Psoas muscle (tissue), 8 donors: ENCODE measurements around the gene LPP. TPM values are rescaled to one million over a fixed set of nuclear protein-coding genes. Genes with fewer than 3 reads are reported as not detected.

Source experiments
- ATAC-seq, 4 donors: fragments of 200-7000 bp; cut with Tn5 transposase; one replicate each; pipeline ENCODE4 v1.9.1; 2020; ENCODE audit warnings: moderate library complexity in 3 of 4, mild to moderate bottlenecking in 2 of 4
- DNase-seq, 2 donors: peaks; one replicate each; pipeline ENCODE4 v3.0.0-alpha.2; 2020
- H3K27ac ChIP-seq: fragments of 200-600 bp; one replicate; pipeline ENCODE4 v1.8.0; 2022
- H3K27me3 ChIP-seq, 3 donors: fragments of 200-600 bp in 1 of 3; one replicate each; pipeline versions ENCODE4 v1.6.1 to v1.8.0; 2013 to 2022; ENCODE audit warnings: low read length in 2 of 3, mild to moderate bottlenecking in 2 of 3, moderate library complexity in 1 of 3; ENCODE audit not compliant: insufficient read depth in 3 of 3
- H3K36me3 ChIP-seq, 2 donors: fragments of 200-600 bp in 1 of 2; one replicate each; pipeline versions ENCODE4 v1.6.1 to v1.8.0; 2013 to 2022; ENCODE audit warnings: low read depth in 1 of 2, mild to moderate bottlenecking in 1 of 2, moderate library complexity in 1 of 2; ENCODE audit not compliant: insufficient read depth in 1 of 2
- H3K4me1 ChIP-seq: fragments of 200-600 bp; one replicate; pipeline ENCODE4 v1.8.0; 2022
- H3K4me3 ChIP-seq: fragments of 200-600 bp; one replicate; pipeline ENCODE4 v1.8.0; 2022; ENCODE audit warnings: mild to moderate bottlenecking
- H3K9me3 ChIP-seq: fragments of 200-600 bp; one replicate; pipeline ENCODE4 v1.8.0; 2022
- whole genome bisulfite sequencing, 3 donors: extraction: QIAGEN DNeasy Blood & Tissue Kit; methylation state at CpG; one replicate each; pipeline versions ENCODE4 v1.1.6 to v1.1.7; 2013; 5-methylcytosine and 5-hydroxymethylcytosine counted together
- intact Hi-C, 2 donors: fragments of 100-400 bp; cut with DNase I; formaldehyde crosslinking; loops; one replicate each; pipeline versions ENCODE4 v1.11.0 to v1.14.2; 2022
- polyA plus RNA-seq, 3 donors: library from polyadenylated mRNA; stranded (reverse); fragments of 200-250 nt; gene quantifications; one replicate each; pipeline ENCODE4 v1.2.3, GENCODE V29; 2013
- total RNA-seq, 4 donors: library from RNA; stranded (reverse); fragmentation: NEBNext Ultra II Directional in 2 of 4; extraction: Animal tissue kit (Norgen Biotek cat#: 25700) in 2 of 4; gene quantifications; one replicate each; pipeline versions ENCODE4 v1.2.1 to v1.2.4, GENCODE V29; 2021 to 2023
- TF ChIP-seq, protein P1 (sequence below): fragments of 200-600 bp; IDR thresholded peaks from one replicate; pipeline ENCODE4 v1.8.0; 2022; ENCODE audit warnings: antibody characterized with exemption
- donor health status: healthy with polysubstance abuse.
- donor health status: DM: no; HTN: no; CAD: no; lungs with moderate emphysema.
- donor health status: Bipolar disorder and iron deficiency.
- donor health status: healthy.
- donor health status: DM: yes; HTN: yes; CAD: no.
- donor health status: DM: no; HTN: no; CAD: no.
- donor health status: DM: no; HTN: no; CAD: no.
- donor health status: DM: yes; HTN: yes; CAD: no.

Gene LPP
- total and polyA plus RNA-seq, 7 donors, result 2.6 to 80.3 (median 42.8) TPM

DNA sequence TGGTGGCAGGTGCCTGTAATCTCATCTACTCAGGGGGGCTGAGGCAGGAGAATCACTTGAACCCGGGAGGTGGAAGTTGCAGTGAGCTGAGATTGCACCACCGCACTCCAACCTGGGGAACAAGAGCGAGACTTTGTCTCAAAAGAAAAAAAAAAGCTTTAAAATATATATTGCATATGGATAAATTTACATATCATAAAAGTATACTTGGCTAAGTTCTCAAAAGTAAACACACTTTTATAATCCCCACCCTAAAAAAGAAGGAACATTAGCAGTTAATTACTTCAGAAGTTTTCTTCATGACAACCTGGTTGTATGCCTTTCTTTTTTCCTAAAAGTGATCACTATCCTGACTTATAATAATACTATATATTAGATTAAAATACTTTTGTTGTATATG, 648.7 kb downstream of the LPP start:
- no peaks in the 10 kb centered on the region for H3K27me3 ChIP-seq
- intact Hi-C loops, result no loop called here
- ATAC-seq, result no peak
- no peak for DNase-seq
- no peak overlapping the region for H3K4me3 ChIP-seq
- 81 to 97% (median 96%) methylated on average over 3 of the region's 3 CpGs for WGBS, 3 donors
- H3K4me1 ChIP-seq, result peaks cover 9% of the 10 kb centered on the region
- no peak overlapping the region for H3K27ac ChIP-seq
- peaks cover 6% of the 10 kb centered on the region for H3K9me3 ChIP-seq
- no peaks in the 10 kb centered on the region for H3K36me3 ChIP-seq
- TF ChIP-seq, protein P1, sequence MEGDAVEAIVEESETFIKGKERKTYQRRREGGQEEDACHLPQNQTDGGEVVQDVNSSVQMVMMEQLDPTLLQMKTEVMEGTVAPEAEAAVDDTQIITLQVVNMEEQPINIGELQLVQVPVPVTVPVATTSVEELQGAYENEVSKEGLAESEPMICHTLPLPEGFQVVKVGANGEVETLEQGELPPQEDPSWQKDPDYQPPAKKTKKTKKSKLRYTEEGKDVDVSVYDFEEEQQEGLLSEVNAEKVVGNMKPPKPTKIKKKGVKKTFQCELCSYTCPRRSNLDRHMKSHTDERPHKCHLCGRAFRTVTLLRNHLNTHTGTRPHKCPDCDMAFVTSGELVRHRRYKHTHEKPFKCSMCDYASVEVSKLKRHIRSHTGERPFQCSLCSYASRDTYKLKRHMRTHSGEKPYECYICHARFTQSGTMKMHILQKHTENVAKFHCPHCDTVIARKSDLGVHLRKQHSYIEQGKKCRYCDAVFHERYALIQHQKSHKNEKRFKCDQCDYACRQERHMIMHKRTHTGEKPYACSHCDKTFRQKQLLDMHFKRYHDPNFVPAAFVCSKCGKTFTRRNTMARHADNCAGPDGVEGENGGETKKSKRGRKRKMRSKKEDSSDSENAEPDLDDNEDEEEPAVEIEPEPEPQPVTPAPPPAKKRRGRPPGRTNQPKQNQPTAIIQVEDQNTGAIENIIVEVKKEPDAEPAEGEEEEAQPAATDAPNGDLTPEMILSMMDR, result no peak

DNA sequence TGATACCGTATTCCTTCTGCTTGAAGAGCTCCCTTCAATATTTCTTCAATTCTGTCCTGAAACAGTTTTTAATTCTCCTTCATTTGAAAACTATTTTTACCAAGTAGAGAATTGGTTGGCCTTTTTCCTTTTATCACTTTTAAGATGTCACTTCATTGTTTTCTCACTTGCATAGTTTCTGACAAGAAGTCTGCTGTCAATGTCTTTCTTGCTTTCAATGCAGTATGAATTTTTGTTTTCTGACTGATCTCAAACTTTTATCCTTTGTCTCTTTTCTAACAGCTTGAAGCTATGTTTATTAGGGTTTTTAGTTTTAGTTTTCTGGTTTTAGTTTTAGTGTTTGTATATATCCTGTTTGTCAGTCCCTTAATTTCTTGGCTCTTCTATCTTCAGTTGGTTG, 653.0 kb downstream of the LPP start:
- no peak for ATAC-seq
- 96 to 100% (median 98%) methylated on average over 1 of the region's 1 CpG for WGBS, 3 donors
- Histone ChIP-seq H3K4me1 (no peaks in the 10 kb centered on the region), H3K4me3 (no peak overlapping the region), H3K9me3 (peaks cover 13% of the 10 kb centered on the region), H3K27me3 (no peaks in the 10 kb centered on the region), H3K27ac (no peak overlapping the region), H3K36me3 (no peaks in the 10 kb centered on the region)
- intact Hi-C loops, result no loop called here
- TF ChIP-seq, protein P1, result no peak
- no peak for DNase-seq

DNA sequence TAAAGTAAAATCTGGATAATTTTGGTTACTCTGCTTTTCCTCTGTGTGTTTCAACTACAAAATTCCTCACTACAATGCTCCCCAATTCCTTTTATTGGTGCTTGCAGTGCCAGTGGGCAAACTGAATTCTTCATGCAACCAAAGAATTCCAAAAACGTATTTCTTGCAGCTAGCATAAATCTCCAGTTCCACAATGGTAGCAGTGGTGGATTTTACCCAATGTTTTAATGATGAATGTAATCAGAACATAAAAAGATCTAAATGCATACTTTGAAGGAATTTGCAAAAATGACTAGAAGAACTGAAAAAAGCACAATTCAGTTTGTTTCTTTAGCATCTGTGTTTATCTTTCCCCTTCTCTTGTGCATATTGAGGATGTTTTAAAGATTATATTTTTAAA, 658.2 kb downstream of the LPP start:
- ATAC-seq, result no peak
- intact Hi-C loops, result no loop called here

DNA sequence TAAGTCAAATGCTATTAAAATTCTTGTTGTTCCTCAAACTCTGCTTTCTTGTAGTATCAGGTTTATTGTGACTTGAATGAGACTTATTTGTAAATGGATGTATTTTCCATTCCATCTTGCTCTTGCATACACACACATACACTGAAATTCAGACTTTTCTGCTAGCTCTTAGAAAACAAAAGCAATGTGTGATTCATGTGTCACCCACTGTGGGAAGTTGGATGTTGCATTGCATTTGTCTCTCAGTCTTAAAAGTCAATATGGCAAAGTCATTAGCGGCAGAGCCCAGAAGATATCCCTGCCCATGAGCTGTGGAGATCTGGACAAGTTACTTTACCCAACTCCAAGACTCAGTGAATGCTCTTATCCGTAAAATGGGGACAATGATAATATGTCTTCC, 660.6 kb downstream of the LPP start:
- TF ChIP-seq, protein P1, result no peak
- no peak for DNase-seq
- peaks cover 10% of the 10 kb centered on the region for H3K4me1 ChIP-seq
- WGBS, 3 donors, result 93 to 98% (median 94%) methylated on average over 2 of the region's 2 CpGs
- H3K4me3 ChIP-seq, result no peak overlapping the region
- no peaks in the 10 kb centered on the region for H3K27me3 ChIP-seq
- intact Hi-C loops, result no loop called here
- no peaks in the 10 kb centered on the region for H3K36me3 ChIP-seq
- no peak overlapping the region for H3K27ac ChIP-seq
- H3K9me3 ChIP-seq, result no peaks in the 10 kb centered on the region
- no peak for ATAC-seq

More for the DNA sequence above, 658.2 kb downstream of the LPP start:
- no peak overlapping the region for H3K27ac ChIP-seq
- H3K4me3 ChIP-seq, result no peak overlapping the region
- 90 to 92% (median 91%) methylated on average over 1 of the region's 1 CpG for WGBS, 3 donors
- no peaks in the 10 kb centered on the region for H3K36me3 ChIP-seq
- TF ChIP-seq, protein P1, result no peak
- no peaks in the 10 kb centered on the region for H3K27me3 ChIP-seq
- no peak for DNase-seq
- peaks cover 8% of the 10 kb centered on the region for H3K9me3 ChIP-seq
- no peaks in the 10 kb centered on the region for H3K4me1 ChIP-seq
